Right forelimb (tissue), 1 donor: ENCODE data around the gene FOXL1.

ENCODE experiments used
- DNase-seq: peaks from one replicate; pipeline ENCODE4 v3.0.0-alpha.2; 2018

Gene FOXL1

GRCh38 chr16:86578061-86578599 is at the start of gene FOXL1:
Gene FOXL1, plus strand, starts transcription at chr16:86578549. Its CDS starts 175 bp downstream, at chr16:86578724.
- DNase-seq = peak; percentile 51

- DNase-seq = no peak
These were observed 49.2 kb upstream of the FOXL1 start for GRCh38 chr16:86529160-86529559.

GRCh38 chr16:86530251-86531190 is 47.8 kb upstream of the FOXL1 start:
- DNase-seq = no peak

- peak; percentile 76 for DNase-seq
These were observed 47.2 kb upstream of the FOXL1 start for GRCh38 chr16:86531191-86531545.

- no peak for DNase-seq
These were observed 46.5 kb upstream of the FOXL1 start for GRCh38 chr16:86531641-86532525.

- no peak for DNase-seq
These were observed 45.9 kb upstream of the FOXL1 start for GRCh38 chr16:86532526-86532815.

- no peak for DNase-seq
These were observed 45.3 kb upstream of the FOXL1 start for GRCh38 chr16:86533076-86533475.

GRCh38 chr16:86533767-86534351 is 44.5 kb upstream of the FOXL1 start:
- DNase-seq = no peak

- no peak for DNase-seq
These were observed 43.4 kb upstream of the FOXL1 start for GRCh38 chr16:86534779-86535615.

- no peak for DNase-seq
These were observed 41.7 kb upstream of the FOXL1 start for GRCh38 chr16:86536621-86537020.

GRCh38 chr16:86537486-86537885 is 40.9 kb upstream of the FOXL1 start:
- DNase-seq = no peak

GRCh38 chr16:86538196-86538780 is 40.1 kb upstream of the FOXL1 start:
- no peak for DNase-seq

- DNase-seq = no peak
These were observed 37.5 kb upstream of the FOXL1 start for GRCh38 chr16:86540894-86541293.

- DNase-seq = no peak
These were observed 36.8 kb upstream of the FOXL1 start for GRCh38 chr16:86541560-86541959.

GRCh38 chr16:86542756-86543750 is 35.3 kb upstream of the FOXL1 start:
- no peak for DNase-seq

GRCh38 chr16:86545481-86545880 is 32.9 kb upstream of the FOXL1 start:
- DNase-seq = no peak

GRCh38 chr16:86545954-86546637 is 32.3 kb upstream of the FOXL1 start:
- no peak for DNase-seq

- DNase-seq = no peak
These were observed 31.7 kb upstream of the FOXL1 start for GRCh38 chr16:86546638-86547013.

GRCh38 chr16:86547286-86547685 is 31.1 kb upstream of the FOXL1 start:
- DNase-seq = no peak
